Measurements from ENCODE around the gene BEST1.

DNA sequence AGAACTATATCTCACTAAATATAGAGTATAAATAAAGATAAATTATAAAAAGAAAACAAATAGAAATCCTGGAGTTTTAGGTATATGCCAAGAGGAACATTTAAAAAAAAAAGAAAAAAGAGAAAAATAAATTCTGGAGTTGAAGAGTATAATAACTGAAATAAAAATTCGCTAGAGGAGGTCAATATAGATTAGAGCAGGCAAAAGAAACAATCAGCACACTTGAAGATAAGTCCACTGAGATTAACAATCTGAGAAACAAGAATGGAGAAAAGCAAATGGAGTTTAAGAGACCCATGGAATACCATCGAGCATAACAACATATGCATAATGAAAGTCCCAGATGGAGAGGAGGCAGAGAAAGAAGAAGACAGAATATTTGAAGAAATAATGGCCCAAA, 14.3 kb upstream of the BEST1 start:
- TF ChIP-seq POLR2A (IDR thresholded peaks at IDR 0.05) (no peak), CTCF (IDR thresholded peaks at IDR 0.05) (no peak)

All from esophagus squamous epithelium (tissue), 4 donors.